SIG-M5 treated with dmso at 0.1 percent for 504 hours (cell line): ENCODE data around the gene LAMB3.

Experiments
- DNase-seq: peaks from one replicate; lab custom pipeline; 2025; ENCODE audit not compliant: unreplicated experiment; lab: John Stamatoyannopoulos, UW

The LAMB3 gene

DNA sequence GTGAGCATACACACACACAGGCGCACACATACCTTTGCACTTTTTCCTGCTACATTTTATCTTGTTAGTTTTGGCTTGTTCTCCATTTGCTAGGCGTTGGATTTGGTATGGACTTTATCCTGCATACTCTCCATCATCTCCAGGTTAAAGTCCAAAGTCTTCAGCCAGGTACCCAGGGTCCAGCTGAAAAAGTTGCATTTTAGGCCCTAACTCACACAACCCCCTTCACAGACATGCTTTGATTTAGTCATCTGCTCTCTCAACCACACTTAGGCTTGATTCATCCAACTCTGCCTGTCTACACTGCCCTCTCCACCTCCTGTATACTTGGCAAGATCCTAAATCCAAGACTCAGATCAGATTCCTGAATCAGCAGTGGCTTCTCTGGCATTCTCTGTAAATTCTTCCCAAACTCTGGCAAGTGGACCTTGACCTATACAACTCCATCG lies 10.7 kb upstream of the LAMB3 start:
- DNase-seq: no peak

DNA sequence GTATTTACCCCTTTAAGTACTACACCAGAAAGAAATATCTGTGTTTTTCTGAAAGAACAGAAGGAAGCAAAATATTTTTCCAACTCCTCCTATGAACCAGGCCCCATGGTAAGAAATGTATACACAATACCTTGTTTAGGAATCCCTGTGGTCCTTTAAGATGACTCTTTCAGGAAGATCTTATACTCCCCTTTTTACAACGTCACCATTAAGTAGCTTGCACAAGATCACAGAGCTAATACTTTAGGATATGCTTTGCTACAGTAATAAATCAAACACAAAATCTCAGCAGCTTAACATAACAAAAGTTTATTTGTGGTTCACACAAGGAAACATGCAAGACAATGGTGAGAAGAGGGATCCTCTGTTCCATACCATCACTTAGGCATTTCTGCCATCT lies 8.8 kb upstream of the LAMB3 start:
- no peak for DNase-seq

DNA sequence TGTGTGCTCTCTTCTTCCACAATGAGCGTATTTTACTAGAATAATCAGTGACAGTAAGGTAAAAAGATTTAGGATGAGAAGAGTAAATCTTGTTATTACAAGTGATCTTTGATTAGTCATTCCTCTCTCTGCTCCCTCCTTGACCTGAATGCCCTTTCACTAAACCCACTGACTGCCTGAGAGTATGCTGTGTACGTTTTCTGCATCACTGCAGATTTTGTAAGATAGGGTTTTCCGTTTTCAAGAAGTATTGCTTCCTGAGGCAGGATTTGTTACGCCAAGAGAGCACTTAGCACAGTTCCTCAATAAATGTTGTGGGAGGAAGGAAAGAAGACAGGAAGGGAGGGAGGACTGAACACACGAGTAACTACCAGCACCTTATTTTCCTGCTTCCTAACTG lies 7.7 kb upstream of the LAMB3 start:
- peak; percentile 94 for DNase-seq

DNA sequence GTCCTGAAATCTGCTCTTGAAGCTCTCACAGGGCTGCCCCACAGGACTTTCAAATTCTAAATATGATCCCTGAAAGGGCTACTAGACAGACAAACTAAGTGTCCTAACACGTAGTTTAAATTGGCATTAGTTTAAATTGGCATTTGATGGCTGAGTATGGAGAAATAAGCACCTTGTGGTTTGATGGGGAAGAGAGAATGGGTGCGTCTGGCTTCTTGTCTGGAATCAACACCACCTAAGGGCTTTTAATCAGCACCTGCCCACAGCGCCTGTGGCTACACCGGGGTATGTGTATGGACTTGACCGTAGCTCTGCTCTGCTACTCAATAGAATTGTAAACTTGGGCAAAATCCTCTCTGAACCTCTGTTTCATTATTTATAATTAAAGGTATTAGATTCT lies 5.7 kb upstream of the LAMB3 start:
- DNase-seq: no peak

DNA sequence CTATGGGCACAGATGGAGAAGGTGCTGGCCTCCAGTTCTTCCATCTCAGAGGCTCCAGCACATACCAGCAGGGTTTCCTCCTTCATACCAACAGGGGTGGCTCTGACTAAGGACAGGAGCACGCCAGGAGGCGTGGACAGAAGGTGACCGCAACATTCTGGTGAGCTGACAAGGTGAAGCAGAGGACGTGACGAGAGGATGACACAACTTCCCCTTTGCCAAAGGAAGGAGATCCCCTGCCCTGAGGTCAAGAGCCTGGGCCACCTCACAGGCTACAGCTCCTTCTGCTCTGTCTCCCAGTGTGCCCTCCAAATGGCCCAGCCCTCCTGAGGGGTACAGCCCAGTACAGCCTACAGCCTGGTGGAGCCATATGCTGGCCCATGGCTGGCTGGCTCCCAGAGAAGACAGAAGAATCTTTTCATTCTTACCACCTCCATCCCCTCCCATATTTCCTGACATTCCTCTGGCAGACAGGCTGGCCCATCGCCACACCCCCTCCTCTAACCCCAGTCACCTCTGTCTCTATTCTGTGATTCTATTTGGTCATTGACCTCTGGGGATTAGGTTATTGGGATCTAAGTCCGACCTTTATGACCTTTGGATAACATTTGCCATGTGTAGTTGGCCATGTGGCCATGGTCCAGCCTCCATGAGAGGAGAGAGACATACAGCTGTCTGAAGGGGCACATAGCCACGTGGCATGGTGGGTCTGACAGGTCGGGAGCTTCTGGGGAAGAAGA lies 5.1 kb upstream of the LAMB3 start:
- DNase-seq: no peak

DNA sequence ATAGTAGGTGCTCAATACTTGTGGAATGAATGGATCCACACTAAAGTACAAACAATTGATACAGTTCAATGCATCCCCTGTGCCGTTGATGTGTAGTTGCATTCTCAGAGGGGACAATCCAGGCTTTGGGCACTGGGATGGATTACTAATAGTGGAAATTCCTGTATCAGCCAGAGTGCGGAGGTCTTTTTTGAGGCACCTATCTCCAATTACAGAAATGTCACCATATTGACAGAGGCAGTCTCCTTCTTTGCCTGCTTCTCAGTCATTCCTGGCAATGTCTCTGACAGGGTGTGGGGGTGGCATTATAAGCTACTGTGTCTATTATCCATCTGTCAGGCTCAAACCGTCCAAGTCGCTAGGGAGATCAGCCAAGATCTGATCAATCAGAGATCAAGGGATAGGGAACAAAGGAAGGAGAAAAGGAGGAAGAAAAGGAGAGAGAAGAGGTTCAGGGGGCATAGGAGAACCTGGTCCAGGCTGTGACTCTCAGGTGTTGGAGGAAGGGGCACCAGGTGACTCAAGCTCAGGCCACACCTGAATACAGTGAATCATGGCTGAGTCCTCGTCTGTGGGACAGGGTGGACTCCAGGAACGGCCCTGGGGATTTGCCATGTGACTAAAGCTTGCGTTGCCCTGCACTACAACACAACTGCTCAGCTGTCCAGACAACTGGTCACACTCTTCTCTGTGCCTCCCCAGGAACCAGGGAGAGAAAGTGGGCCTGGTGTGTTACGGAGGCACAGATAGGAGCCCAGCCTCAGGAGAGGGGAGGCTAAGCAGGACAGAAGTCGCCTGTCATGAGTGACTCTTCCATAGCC lies 3.4 kb upstream of the LAMB3 start:
- no peak for DNase-seq

DNA sequence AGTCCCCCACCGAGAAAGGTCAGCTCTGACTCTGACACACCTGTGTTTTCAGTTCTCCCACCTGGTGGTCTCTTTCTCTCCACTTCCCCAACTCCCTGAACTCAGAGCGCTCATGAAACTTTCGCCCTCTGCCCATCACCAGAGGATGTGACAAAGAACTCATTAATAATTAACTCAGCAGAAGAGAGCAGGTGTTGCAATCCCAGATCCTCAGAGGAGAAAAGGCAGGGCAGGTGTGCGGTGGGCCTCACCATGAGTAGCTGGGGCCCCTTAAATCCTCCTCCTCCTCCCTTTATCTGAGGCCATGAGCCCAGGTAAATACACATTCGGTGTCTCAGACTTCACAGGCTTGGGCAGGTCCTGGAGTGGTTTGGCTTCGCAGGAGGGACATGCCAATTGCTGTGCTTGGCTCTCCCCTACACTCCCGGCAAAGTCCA lies 1.7 kb upstream of the LAMB3 start:
- DNase-seq: no peak

DNA sequence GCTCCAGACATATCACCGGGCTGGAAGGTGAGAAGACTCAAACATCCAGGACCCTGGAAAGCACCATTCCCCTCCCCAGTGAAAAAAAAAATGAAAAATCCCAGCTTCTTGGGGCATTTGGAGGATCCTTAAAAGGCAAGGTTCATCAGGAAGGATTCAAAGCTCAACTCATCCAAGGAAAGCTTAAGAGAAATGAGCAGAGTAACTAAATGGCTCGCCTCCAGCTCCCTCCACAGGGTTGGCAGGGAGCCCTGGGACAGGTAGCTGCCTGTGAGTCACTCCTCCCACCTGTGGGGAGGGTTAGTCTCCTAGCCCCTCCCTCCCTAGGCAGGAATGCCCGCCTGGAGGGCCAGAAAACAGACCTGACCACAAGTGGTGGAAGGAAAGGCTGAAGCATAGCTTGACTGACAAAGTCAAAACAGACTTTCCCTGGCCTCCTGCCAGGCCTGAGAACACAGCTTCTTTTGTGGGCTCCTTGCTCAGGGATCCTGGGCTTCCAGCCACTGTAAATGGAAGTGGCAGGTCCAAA lies 712 bp upstream of the LAMB3 start:
- peak; percentile 36 for DNase-seq

DNA sequence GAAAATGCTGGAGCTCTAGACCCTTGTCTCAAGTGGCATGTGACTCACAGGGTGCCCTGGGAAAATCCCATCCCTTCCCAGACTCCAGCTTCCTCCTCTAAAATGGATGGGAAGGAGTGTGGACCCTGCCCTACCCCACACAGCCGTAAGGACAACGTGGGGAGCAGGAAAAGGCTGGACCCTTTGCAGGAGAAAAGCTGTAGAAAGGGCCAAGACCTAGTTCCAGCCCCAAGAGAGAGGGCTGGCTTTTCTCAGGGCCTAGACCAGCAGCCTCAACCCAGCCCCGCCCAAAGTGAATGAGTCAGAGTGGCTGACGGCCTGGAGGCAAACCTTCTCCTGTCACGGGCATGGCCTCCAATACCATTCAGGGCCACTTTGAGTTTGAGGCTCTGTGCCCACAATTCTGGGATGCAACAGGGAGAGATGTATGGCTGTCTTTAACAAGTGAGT lies 1.1 kb downstream of the LAMB3 start:
- peak; percentile 85 for DNase-seq

DNA sequence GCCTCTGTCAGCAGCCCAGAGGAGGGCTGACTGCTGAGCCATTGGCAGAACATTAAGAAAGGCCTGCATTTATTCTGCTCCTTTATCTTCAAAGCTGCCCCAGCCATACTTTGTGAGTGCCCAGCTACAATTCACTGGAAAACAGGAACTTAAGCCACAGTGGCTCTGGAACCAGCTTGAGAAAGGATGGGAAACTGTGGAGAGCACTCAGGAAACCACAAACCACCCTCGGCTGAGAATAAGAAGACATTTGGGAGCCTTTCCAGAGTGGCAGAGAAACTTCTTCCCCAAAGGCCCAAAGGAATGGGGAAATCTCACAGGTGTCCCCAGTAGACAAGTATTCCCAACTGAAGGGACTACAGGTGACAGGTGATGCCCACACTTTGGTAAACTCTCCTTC lies 1.8 kb downstream of the LAMB3 start:
- DNase-seq: peak; percentile 53

DNA sequence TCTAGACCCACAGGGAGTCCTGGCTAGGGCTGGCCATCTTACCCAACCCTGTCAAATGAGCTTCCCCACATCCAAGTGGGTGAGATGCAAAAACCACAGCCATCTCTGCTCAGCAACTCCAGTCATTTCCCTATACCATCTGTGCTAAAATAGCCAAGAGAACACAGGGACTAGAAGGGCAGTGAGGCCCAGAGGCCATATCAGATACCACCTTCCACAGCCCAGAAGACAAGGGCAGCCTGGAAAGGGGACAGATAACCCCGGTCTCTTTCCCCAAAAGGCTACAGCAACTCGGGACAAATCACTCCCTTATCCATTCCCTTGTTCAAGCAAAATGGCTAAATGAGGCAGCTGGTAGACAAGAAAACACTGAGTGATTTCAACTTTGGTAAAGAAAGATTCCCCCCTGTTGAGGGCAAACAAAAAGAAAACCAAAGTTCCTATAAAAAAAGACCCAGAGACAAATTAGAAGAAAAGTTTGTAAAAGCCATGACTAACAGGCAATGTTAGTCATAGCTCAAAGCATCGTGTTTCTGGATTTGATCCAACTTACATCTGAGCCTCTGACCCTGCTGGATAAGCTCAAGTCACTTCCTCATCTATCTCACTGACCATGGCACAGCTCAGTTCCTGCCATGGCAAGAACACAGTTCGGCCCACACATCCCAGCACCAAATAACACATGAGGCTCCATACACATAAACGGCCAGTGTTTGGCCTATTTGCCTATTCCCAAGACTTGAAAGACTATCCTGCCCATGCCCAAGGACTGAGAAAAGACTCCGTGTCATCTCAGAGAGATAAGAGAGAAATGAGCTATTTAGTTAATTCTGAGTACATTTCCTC lies 3.1 kb downstream of the LAMB3 start:
- peak; percentile 44 for DNase-seq

DNA sequence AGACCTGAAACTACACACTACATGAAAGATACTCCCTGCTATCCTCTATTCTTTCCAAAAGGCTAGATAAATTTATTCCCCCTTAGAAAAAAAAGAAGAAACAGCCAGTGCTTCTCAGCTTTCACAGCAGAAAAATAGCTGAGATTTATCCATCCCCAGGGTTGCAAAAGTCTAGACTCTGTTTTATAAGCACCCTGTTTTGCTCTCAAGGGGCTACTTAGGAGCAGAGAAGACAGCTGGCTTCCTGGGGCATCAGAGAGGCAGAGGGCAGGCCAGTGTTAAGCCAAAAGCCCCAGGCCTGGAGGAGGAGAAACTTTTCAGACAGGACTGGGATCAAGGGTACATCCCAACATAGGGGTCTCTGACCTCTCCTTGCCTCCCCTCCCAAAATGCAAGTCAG lies 3.9 kb downstream of the LAMB3 start:
- no peak for DNase-seq

DNA sequence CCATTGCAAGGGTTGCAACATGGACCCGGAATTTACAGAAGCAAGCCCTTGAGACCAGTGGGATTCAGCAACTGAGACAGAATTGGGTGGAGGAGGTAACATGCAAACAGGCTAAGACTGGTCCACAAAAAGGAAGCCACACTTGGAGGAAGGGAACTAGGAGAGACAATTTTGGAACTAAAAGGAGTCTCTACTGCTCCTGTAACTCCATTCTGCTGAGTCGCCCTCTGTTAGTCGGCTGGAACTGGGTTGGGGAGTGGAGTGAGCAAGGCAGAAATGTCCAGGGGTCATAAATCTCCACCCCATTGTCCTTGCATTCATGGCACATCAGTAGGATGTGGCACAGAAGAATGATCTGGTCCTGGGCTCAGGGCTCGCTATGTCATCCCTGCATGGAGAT lies 5.1 kb downstream of the LAMB3 start:
- DNase-seq: no peak

DNA sequence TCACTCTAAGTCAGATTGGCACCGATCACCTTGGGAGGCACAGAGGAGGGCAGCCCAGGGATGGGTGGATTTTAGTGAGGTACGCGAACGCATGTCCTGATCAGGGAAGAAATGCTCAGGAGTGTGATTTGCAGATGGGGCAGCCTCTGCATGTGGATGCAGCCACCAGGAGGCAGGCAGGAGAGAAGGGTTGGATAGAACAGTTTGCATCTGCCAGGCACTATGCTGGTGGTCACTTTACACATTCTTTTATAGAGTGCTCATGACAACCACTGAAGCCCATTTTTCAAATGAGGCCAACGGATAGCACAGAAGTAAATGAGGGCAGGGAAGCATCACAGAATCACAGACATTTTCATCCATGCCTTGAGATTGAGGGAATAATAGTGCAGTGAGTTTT lies 5.7 kb downstream of the LAMB3 start:
- DNase-seq: no peak

DNA sequence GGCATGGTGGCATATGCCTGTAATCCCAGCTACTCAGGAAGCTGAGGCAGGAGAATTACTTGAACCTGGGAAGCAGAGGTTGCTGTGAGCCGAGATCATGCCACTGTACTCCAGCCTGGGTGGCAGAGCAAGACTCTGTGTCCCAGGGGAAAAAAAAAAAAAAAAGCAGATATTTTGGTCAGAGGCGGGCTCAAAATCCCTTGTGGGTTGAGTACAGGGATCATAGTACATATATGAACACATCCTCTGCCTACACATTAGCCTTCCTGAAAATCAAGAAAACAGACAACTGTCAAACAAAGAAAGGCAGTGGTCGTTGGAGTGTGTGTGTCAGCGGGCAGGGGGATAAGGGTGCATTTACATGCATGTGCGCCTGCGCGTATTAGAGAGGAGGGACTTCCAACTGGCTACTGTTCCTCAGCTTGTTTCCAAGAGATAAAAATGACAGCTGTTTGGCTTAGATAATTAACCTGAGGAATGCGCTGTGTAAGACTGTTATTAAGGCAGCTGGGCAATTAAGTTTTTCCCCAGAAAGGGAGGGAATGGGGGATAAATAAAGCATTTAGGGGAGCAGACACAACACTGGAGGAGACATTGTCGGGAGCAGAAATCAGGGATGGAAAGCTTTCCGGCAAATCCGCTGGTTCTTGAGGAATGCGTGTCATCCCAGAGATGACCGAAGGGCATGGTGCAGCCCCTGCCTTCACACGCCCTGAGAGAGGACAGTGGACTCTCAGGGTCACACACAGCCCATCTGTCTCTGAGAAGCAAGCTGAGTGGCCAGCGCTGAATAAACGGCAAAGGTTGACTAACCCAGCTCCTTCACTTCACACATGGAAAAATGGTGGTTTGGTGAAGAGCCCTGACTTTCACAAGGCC lies 6.4 kb downstream of the LAMB3 start:
- no peak for DNase-seq

DNA sequence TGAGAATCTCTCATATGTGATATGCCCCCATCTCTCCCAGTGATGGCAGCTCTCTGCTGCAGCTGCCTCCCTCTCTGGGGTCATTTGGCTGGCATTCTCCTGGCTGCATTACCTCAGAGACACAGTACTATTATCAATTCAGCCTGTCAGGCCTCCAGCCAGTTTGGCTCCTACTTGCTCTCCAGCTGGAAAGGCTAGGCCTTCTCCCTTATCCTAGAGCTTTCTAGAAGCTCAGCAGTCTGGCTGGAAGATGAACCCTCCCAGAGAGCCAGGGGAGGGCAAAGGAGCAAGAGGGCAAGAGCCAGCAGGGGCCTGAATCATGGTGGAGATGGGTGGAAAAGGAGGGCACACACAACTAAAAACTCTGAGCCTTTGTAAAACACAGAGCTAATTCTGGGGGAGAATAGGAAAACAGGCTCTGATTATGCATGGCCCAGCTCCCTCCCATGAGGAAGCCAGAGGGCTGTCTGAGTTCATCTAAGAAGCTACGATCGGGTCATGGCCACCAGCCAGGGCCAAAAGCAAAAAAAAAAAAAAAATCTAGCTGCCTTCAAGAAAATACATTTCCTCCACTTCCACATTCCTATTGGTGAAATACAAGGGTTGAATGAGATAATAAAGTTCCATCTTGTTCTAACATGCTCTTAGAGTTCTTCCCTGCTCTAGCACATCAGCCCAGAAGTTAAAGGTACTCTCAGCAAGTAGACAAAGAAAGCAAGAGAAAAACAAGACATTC lies 8.8 kb downstream of the LAMB3 start:
- DNase-seq: no peak

DNA sequence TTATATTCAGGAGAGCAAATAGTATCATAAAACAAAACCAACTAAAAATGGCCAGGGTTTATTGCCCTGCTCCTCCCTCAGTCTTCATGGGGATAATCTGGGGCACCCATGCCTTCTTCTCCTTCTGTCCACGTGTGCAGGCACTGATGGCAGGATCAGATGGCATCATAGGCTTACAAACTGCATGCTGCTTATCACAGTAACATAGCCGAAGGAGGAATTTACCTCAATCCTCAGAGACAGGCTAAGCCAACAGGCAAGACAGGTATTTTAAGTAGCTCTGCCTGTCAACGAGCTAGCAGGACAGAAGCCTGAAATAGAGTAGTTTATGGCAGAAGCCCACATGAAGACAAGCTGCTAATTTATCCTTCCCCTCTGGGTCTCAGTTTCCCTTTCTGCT lies 9.4 kb downstream of the LAMB3 start:
- no peak for DNase-seq

DNA sequence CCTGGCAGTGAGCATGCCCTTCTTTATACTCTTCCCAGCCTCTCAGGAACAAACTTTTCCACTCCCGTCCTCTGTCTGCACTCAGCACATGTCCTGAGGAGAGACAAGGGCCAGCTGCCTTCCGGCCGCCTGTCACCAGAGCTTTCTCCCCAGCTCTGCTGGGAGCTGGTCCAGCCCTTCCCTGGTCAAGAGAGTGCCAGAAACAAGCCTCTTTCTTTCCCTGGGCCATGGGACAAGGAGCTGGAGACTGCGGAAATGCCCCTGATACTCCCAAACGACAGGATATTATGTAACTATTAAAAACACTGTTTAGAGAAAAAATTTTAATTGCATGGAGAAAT lies 10.4 kb downstream of the LAMB3 start:
- DNase-seq: no peak

DNA sequence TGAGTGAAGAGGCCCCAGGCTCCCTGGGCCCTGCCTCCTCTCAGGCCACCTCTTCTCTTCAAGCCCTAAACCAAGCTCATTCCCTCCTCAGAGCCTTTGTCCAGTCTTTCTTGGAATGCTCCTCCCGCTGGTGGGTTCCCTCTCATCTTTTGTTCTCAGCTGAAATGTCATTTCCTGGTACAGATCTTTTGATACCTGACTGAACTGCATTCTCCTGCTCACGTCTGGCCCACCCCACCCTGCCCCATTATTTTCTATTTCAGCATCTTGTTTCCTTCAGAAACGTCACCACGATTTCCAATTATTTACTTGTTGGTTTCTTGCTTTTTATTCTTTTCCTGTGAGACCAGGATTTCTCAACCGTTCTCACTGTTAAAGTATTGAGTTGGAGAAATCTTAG lies 16.4 kb downstream of the LAMB3 start:
- no peak for DNase-seq
